Activated T-cell treated with anti-CD3 and anti-CD28 coated beads, Interleukin-2, amount 50 U/mL, for 4 hours (primary cell): Measurements from ENCODE around the gene SLC25A45. TPM values are rescaled to one million over a fixed set of nuclear protein-coding genes. Genes with fewer than 3 reads are reported as not detected.
A peak's percentile ranks its signal among the peaks of the same experiment; 100 is the strongest.
"Not testable (repeated sequence)": the region's sequence is repeated elsewhere in the genome, so short reads cannot be mapped to it uniquely, and the experiment has no call there.

Experiments
- ATAC-seq, 2 donors: fragments of 200-7000 bp; cut with Tn5 transposase; one replicate each; pipeline ENCODE4 v1.10.0; 2021
- DNase-seq: peaks from one replicate; pipeline ENCODE4 v3.0.0-alpha.2; 2020
- H3K27me3 Mint-ChIP-seq: one replicate; pipeline ENCODE4 v1.8.0; 2021; ENCODE audit warnings: low read depth, mixed read lengths
- H3K36me3 Mint-ChIP-seq: one replicate; pipeline ENCODE4 v1.8.0; 2022; ENCODE audit warnings: mixed read lengths; ENCODE audit not compliant: insufficient read depth
- H3K4me1 Mint-ChIP-seq: one replicate; pipeline ENCODE4 v1.8.0; 2021; ENCODE audit warnings: low read depth, mixed read lengths
- H3K4me3 Mint-ChIP-seq: one replicate; pipeline ENCODE4 v1.8.0; 2021; ENCODE audit warnings: mild to moderate bottlenecking, moderate library complexity, mixed read lengths
- H3K9me3 Mint-ChIP-seq: one replicate; pipeline ENCODE4 v1.8.0; 2021; ENCODE audit warnings: mixed read lengths
- total RNA-seq, 3 donors: library from RNA; stranded (reverse); gene quantifications; one replicate each; pipeline ENCODE4 v1.2.1, GENCODE V29; 2021

The SLC25A45 gene
- total RNA-seq, 3 donors from 2014 or later = 7.0 to 11.1 (median 9.5) TPM

DNA sequence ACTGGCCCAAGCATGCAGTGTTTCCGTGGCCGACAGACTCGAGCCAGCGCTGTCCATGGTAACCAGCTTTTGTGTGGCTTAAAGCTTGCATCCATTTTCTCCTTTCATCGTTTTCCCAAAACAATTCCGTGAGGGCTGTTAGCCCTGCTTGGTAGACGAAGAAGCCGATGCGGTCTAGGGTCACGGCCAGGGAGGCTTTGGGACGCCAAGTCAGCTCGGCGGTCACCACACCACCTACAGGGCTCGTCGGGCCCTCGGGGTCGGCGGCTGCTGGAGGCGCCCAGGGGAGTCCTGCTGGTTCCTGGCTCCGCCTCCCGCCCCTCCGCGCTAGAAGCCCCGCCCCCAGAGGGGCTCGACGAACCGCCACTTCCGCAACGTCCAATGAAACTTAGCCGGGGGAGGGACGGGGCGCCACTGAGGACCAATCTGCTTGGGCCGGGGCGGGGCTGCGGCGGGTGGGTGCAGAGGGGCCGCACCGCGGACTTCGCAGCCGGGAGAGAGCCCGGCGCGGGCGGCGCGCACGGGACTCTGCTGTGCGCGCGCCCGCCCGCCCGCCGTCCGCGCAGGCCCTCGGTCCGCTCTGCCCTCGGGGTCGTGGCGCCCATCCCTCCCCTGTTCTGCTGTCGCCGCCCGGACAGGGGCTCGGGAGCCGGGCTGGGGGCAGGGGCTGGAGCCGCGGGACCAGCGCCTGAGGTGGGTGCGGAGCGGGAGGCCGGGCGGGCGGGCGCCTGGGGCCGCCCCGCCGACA, 28.0 kb downstream of the SLC25A45 start, which contains the start of gene TIGD3:
TIGD3 (plus strand) TSS at position 487 of the 748 bp plus-strand sequence. CDS start 1,058 bp downstream, outside the sequence.
- DNase-seq = peak; percentile 97
- peak; percentile 98 for ATAC-seq

GRCh38 chr11:65353900-65354264, 28.6 kb downstream of the SLC25A45 start:
- peaks cover 11% of the 10 kb centered on the region for H3K4me1 Mint-ChIP-seq
- H3K36me3 Mint-ChIP-seq = peaks cover 13% of the 10 kb centered on the region
- no peaks in the 10 kb centered on the region for H3K27me3 Mint-ChIP-seq
- DNase-seq (no peak), ATAC-seq (no peak)
- no peaks in the 10 kb centered on the region for H3K9me3 Mint-ChIP-seq
- H3K4me3 Mint-ChIP-seq = peak overlapping the region; percentile 71

More for the DNA sequence above, 28.0 kb downstream of the SLC25A45 start, which contains the start of gene TIGD3:
- Mint-ChIP-seq H3K27me3 (no peaks in the 10 kb centered on the region), H3K36me3 (peaks cover 11% of the 10 kb centered on the region), H3K9me3 (no peaks in the 10 kb centered on the region), H3K4me3 (peak within 1 kb of the TSS; percentile 81), H3K4me1 (peaks cover 11% of the 10 kb centered on the region)

DNA sequence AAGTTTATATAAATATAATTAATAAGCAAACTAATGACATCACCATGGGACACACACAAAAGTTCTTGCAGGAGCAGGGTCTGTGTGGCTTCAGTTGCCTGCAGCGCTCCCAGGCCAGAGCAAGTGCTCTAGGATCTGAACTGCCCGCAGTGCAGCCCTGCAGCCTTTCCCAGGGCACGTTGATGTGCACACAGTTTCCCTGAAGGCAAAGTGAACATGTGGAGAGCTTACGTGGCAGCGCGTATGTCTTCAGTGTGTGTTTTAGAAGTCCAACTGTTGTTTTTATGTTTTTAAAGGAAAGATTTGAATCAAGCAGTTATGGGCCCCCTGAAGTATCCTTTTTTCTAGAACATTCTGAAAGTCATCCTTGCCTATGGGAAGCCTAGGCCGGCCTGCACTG, 29.1 kb downstream of the SLC25A45 start:
- Mint-ChIP-seq H3K4me3 (peak overlapping the region; percentile 71), H3K27me3 (no peaks in the 10 kb centered on the region), H3K9me3 (no peaks in the 10 kb centered on the region), H3K4me1 (peaks cover 11% of the 10 kb centered on the region), H3K36me3 (peaks cover 19% of the 10 kb centered on the region)
- DNase-seq = no peak
- ATAC-seq = no peak

DNA sequence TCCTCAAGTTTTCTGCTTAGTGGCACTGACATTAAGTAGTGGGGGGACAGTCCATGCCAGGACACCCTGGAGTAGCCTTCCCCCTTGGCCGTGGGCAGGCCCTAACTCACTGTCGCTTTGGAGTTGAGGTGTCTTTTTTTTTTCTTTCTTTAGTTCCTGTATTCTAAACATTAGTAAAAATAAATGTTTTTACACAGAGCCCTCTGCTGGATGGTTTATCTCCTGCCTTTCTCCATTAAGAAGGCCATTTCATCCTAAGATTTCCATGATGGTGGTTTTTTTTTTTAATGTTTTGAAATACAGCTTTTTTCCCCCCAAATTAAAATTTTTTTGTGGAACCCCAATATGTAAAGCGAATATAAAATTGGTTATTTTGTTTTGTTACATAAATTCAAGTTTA, 29.7 kb downstream of the SLC25A45 start:
- Mint-ChIP-seq H3K27me3 (no peaks in the 10 kb centered on the region), H3K4me3 (no peak overlapping the region), H3K4me1 (peaks cover 11% of the 10 kb centered on the region), H3K9me3 (no peaks in the 10 kb centered on the region), H3K36me3 (peaks cover 19% of the 10 kb centered on the region)
- DNase-seq = no peak
- no peak for ATAC-seq

DNA sequence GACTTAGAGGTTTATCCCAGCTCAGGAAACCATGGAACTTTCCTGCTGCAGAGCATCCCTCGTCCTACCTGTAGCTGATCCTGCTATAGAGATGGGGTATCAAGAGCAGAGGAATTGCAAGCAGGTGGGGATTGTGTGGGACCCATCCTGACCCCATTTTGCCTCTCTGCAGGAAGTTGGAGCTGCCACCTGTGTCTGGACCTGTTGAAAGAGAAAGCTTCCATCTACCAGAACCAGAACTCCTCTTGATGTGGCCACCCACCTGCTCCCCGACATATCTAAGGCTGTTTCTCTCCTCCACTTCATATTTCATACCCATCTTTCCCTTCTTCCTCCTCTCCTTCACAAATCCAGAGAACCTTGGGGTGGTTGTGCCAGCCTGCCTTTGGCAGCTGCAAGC, 30.9 kb downstream of the SLC25A45 start:
- peaks cover 11% of the 10 kb centered on the region for H3K4me1 Mint-ChIP-seq
- DNase-seq (no peak), ATAC-seq (no peak)
- H3K4me3 Mint-ChIP-seq = no peak overlapping the region
- H3K9me3 Mint-ChIP-seq = no peaks in the 10 kb centered on the region
- no peaks in the 10 kb centered on the region for H3K27me3 Mint-ChIP-seq
- H3K36me3 Mint-ChIP-seq = peaks cover 21% of the 10 kb centered on the region

- Mint-ChIP-seq H3K9me3 (no peaks in the 10 kb centered on the region), H3K4me3 (no peak overlapping the region), H3K36me3 (peaks cover 40% of the 10 kb centered on the region), H3K27me3 (no peaks in the 10 kb centered on the region), H3K4me1 (peaks cover 19% of the 10 kb centered on the region)
- no peak for DNase-seq
- no peak for ATAC-seq
Observed at GRCh38 chr11:65341856-65342255, 40.6 kb downstream of the SLC25A45 start.

DNA sequence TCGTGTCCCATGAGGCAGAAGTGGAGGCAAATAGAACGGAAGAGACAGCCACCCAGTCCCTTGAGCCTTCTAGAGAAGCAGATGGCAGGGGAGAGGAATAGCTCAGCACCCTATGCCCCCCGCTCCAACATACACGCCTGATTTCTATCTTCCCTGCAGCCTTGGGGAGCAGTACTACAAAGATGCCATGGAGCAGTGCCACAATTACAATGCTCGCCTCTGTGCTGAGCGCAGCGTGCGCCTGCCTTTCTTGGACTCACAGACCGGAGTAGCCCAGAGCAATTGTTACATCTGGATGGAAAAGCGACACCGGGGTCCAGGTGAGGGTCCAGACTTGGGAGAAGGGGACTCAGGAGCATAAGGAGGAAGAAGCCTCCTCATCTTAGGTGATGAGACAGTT, 42.2 kb downstream of the SLC25A45 start:
- DNase-seq = no peak
- ATAC-seq = no peak
- H3K4me1 Mint-ChIP-seq = peaks cover 26% of the 10 kb centered on the region
- no peaks in the 10 kb centered on the region for H3K27me3 Mint-ChIP-seq
- peaks cover 32% of the 10 kb centered on the region for H3K36me3 Mint-ChIP-seq
- H3K4me3 Mint-ChIP-seq = no peak overlapping the region
- H3K9me3 Mint-ChIP-seq = no peaks in the 10 kb centered on the region

DNA sequence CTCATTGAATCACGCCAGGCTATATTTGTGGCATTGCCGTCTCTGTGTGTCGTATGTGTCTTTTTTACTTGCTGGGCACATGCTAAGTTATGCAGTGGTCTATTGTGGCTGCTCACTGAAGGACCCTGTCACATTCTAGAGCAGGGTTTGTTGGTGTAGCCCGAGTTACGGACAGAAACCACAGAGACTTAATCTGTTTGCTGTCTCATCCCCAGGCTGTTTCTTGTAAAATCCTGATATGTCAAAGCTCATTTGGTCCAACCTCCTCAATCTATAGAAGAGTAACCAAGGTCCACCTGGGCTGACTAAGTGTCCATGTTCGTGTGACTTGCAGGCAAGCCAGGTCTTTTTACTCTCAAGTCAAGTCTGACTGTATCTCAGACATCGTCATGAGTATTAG, 43.8 kb downstream of the SLC25A45 start:
- DNase-seq (no peak), ATAC-seq (no peak)
- Mint-ChIP-seq H3K27me3 (no peaks in the 10 kb centered on the region), H3K36me3 (peaks cover 23% of the 10 kb centered on the region), H3K4me3 (no peak overlapping the region), H3K9me3 (no peaks in the 10 kb centered on the region), H3K4me1 (peaks cover 34% of the 10 kb centered on the region)

- Mint-ChIP-seq H3K4me1 (peaks cover 34% of the 10 kb centered on the region), H3K36me3 (peaks cover 11% of the 10 kb centered on the region), H3K9me3 (no peaks in the 10 kb centered on the region), H3K4me3 (peak overlapping the region; percentile 94), H3K27me3 (no peaks in the 10 kb centered on the region)
- DNase-seq = no peak
- ATAC-seq = no peak
Observed at GRCh38 chr11:65334696-65335295, 47.6 kb downstream of the SLC25A45 start.

- peaks cover 22% of the 10 kb centered on the region for H3K4me1 Mint-ChIP-seq
- not testable (repeated sequence) for H3K36me3 Mint-ChIP-seq, DNase-seq, H3K9me3 Mint-ChIP-seq, H3K27me3 Mint-ChIP-seq, H3K4me3 Mint-ChIP-seq, ATAC-seq
Observed at GRCh38 chr11:65332591-65332990, 49.9 kb downstream of the SLC25A45 start.

DNA sequence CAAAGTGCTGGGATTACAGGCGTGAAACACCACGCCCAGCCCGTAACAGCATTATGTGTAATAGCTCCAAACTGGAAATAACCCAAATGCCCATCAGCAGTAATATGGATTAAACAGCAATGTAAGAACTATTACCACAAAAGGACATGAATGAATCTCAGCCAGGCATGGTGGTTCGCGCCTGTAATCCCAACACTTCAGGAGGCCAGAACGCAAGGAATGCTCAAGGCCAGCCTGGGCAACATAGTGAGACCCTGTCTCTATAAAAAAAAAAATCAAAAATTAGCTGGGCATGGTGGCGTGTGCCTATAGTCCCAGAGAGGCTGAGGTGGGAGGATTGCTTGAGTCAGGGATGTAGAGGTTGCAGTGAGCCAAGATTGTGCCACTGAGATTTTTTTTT, 51.9 kb downstream of the SLC25A45 start:
- peaks cover 19% of the 10 kb centered on the region for H3K4me1 Mint-ChIP-seq
- DNase-seq (no peak), ATAC-seq (no peak)
- H3K27me3 Mint-ChIP-seq = no peaks in the 10 kb centered on the region
- H3K9me3 Mint-ChIP-seq = no peaks in the 10 kb centered on the region
- H3K4me3 Mint-ChIP-seq = no peak overlapping the region
- H3K36me3 Mint-ChIP-seq = no peaks in the 10 kb centered on the region

GRCh38 chr11:65329944-65330403, 52.5 kb downstream of the SLC25A45 start:
- ATAC-seq = no peak
- Mint-ChIP-seq H3K9me3 (no peaks in the 10 kb centered on the region), H3K4me1 (peaks cover 13% of the 10 kb centered on the region), H3K36me3 (no peaks in the 10 kb centered on the region), H3K4me3 (peak overlapping the region; percentile 63), H3K27me3 (no peaks in the 10 kb centered on the region)
- peak; percentile 84 for DNase-seq

GRCh38 chr11:65329478-65329877, 53.0 kb downstream of the SLC25A45 start:
- ATAC-seq (no peak), DNase-seq (no peak)
- Mint-ChIP-seq H3K4me1 (peaks cover 8% of the 10 kb centered on the region), H3K36me3 (no peaks in the 10 kb centered on the region), H3K4me3 (peak overlapping the region; percentile 63), H3K9me3 (no peaks in the 10 kb centered on the region), H3K27me3 (no peaks in the 10 kb centered on the region)

DNA sequence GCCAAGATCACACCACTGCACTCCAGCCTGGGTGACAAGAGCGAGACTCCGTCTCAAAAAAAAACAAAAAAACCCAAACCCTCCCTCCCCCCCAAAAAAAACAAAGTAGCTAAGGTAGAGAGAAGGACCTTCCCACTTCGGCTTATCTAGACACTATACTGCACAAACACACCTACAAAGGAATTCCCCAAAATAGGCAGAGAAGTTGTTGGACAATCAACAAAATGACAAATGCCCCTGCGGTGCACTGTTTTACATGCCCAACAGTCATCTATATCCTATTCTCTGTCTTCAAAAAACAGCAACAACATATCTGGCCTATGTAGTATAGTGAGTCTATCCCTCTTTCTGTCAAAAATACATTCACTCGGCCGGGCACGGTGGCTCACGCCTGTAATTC, 55.4 kb downstream of the SLC25A45 start:
- Mint-ChIP-seq H3K9me3 (no peaks in the 10 kb centered on the region), H3K4me1 (peaks cover 8% of the 10 kb centered on the region), H3K36me3 (no peaks in the 10 kb centered on the region), H3K27me3 (peaks cover 2% of the 10 kb centered on the region), H3K4me3 (no peak overlapping the region)
- no peak for DNase-seq
- ATAC-seq = no peak

- ATAC-seq (no peak), DNase-seq (no peak)
- Mint-ChIP-seq H3K4me1 (peaks cover 8% of the 10 kb centered on the region), H3K4me3 (no peak overlapping the region), H3K9me3 (no peaks in the 10 kb centered on the region), H3K27me3 (peaks cover 2% of the 10 kb centered on the region), H3K36me3 (no peaks in the 10 kb centered on the region)
Observed at GRCh38 chr11:65325435-65325834, 57.0 kb downstream of the SLC25A45 start.
